Kidney epithelial cell (primary cell): ENCODE results near the gene TPRG1. TPM values are rescaled to one million over a fixed set of nuclear protein-coding genes. Genes with fewer than 3 reads are reported as not detected.

Experiments
- DNase-seq: peaks from one replicate; pipeline ENCODE4 v3.0.0-alpha.2; 2010; ENCODE audit warnings: low read depth
- H3K27me3 ChIP-seq: 2 replicates; pipeline ENCODE4 v1.6.0; 2011; ENCODE audit warnings: low read length; ENCODE audit not compliant: control insufficient read depth, insufficient read depth
- H3K36me3 ChIP-seq: 2 replicates; pipeline ENCODE4 v1.5.1; 2011; ENCODE audit warnings: low read length; ENCODE audit not compliant: control insufficient read depth, insufficient read depth
- H3K4me3 ChIP-seq: 2 replicates; pipeline ENCODE4 v1.5.1; 2011; ENCODE audit warnings: low read depth, mild to moderate bottlenecking, control low read depth, low read length
- CTCF ChIP-seq: IDR thresholded peaks from 2 replicates; pipeline ENCODE4 v1.5.1; 2011; ENCODE audit warnings: mild to moderate bottlenecking, moderate library complexity, low read length, control low read depth, inconsistent platforms; ENCODE audit not compliant: insufficient read depth, poor library complexity, severe bottlenecking
- total RNA-seq: library from RNA; depleted of rRNA; stranded (reverse); fragments of >200 nt; gene quantifications from 2 replicates; pipeline ENCODE4 v1.2.3, GENCODE V29; 2015

TPRG1 gene
- total RNA-seq, 1 donor from 2014 or later: 1.4 TPM

GRCh38 chr3:189202583-189202982 lies 30.8 kb downstream of the TPRG1 start:
- DNase-seq: no peak
- no peak overlapping the region for H3K4me3 ChIP-seq

GRCh38 chr3:189204167-189204866 lies 32.5 kb downstream of the TPRG1 start:
- Histone ChIP-seq H3K27me3 (peaks cover 3% of the 10 kb centered on the region), H3K4me3 (no peak overlapping the region), H3K36me3 (no peaks in the 10 kb centered on the region)
- DNase-seq: no peak
- TF ChIP-seq CTCF: no peak

More at GRCh38 chr3:189202583-189202982, 30.8 kb downstream of the TPRG1 start:
- H3K36me3 ChIP-seq: no peaks in the 10 kb centered on the region
- TF ChIP-seq CTCF: no peak
- peaks cover 3% of the 10 kb centered on the region for H3K27me3 ChIP-seq

GRCh38 chr3:189204937-189205336 lies 33.2 kb downstream of the TPRG1 start:
- no peak for DNase-seq
- TF ChIP-seq CTCF: no peak
- no peak overlapping the region for H3K4me3 ChIP-seq
- H3K27me3 ChIP-seq: peaks cover 3% of the 10 kb centered on the region
- no peaks in the 10 kb centered on the region for H3K36me3 ChIP-seq

- H3K27me3 ChIP-seq: no peaks in the 10 kb centered on the region
- no peak for DNase-seq
- TF ChIP-seq CTCF: no peak
These were observed 38.5 kb downstream of the TPRG1 start for GRCh38 chr3:189210251-189210770.

GRCh38 chr3:189212681-189213080 lies 40.9 kb downstream of the TPRG1 start:
- Histone ChIP-seq H3K27me3 (no peaks in the 10 kb centered on the region), H3K36me3 (no peaks in the 10 kb centered on the region), H3K4me3 (no peak overlapping the region)
- no peak for DNase-seq
- TF ChIP-seq CTCF: no peak

More at GRCh38 chr3:189210251-189210770, 38.5 kb downstream of the TPRG1 start:
- Histone ChIP-seq H3K36me3 (no peaks in the 10 kb centered on the region), H3K4me3 (no peak overlapping the region)

- no peak for TF ChIP-seq CTCF
- DNase-seq: no peak
- Histone ChIP-seq H3K36me3 (no peaks in the 10 kb centered on the region), H3K4me3 (no peak overlapping the region), H3K27me3 (no peaks in the 10 kb centered on the region)
These were observed 42.9 kb downstream of the TPRG1 start for GRCh38 chr3:189214651-189215050.
